GM03348 (cell line): ENCODE data around the gene ATP1A3.
"Not testable (repeated sequence)": the region's sequence is repeated elsewhere in the genome, so short reads cannot be mapped to it uniquely, and the experiment has no call there.

Source experiments
- DNase-seq: peaks from one replicate; pipeline ENCODE4 v3.0.0; 2012; ENCODE audit warnings: low spot score

The ATP1A3 gene

GRCh38 chr19:41945135-41945766, 48.8 kb downstream of the ATP1A3 start:
- DNase-seq: no peak

GRCh38 chr19:41944336-41944735, 49.7 kb downstream of the ATP1A3 start:
- DNase-seq: peak; percentile 65

- no peak for DNase-seq
Observed at GRCh38 chr19:41941410-41942202, 52.4 kb downstream of the ATP1A3 start.

GRCh38 chr19:41940731-41941409, 53.2 kb downstream of the ATP1A3 start:
- no peak for DNase-seq

DNA sequence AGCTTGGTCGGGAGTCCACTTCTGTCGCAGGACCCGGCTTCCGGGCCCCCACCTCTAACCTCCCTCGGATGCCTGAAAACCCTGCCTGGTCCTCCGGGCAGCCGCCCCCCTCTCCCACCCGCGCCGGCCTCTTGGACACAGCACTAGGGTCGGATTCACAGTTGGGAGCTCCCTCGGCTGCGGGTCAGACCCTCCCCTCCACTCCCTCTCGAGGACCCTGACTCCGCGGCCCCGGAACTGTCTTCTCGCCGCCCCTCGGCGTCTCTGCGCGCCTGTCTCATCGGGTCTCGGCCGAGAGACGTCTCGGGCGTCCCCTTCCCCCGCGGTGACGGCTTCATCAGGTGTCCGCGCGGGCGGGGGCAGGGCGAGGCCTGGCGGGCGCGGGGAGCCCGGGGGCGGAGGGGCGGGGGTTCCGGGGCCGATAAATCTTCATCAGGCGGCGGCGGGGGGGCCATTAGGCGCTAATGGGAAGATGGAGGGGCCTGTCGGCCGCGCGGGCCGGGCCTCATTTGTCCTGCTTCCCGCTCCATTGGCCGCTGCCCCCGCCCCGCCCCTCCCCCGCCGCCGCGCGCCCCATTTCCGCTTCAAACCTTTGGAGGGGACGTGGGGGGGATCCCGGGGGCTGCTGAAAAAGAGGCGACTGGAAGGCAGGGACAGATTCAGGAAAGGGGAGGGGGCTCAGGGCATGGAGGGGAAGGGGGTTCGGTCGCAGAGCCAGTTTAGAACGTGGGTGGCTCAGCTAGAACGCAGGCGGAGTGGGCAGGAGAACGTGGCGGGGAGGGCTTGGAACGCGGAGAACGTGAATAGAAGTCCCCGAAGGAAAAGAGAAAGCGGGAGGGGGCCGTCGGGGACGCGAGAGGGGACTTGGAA, 53.9 kb downstream of the ATP1A3 start:
- peak; percentile 79 for DNase-seq

- DNase-seq: not testable (repeated sequence)
Observed at GRCh38 chr19:41939209-41939608, 54.8 kb downstream of the ATP1A3 start.

DNA sequence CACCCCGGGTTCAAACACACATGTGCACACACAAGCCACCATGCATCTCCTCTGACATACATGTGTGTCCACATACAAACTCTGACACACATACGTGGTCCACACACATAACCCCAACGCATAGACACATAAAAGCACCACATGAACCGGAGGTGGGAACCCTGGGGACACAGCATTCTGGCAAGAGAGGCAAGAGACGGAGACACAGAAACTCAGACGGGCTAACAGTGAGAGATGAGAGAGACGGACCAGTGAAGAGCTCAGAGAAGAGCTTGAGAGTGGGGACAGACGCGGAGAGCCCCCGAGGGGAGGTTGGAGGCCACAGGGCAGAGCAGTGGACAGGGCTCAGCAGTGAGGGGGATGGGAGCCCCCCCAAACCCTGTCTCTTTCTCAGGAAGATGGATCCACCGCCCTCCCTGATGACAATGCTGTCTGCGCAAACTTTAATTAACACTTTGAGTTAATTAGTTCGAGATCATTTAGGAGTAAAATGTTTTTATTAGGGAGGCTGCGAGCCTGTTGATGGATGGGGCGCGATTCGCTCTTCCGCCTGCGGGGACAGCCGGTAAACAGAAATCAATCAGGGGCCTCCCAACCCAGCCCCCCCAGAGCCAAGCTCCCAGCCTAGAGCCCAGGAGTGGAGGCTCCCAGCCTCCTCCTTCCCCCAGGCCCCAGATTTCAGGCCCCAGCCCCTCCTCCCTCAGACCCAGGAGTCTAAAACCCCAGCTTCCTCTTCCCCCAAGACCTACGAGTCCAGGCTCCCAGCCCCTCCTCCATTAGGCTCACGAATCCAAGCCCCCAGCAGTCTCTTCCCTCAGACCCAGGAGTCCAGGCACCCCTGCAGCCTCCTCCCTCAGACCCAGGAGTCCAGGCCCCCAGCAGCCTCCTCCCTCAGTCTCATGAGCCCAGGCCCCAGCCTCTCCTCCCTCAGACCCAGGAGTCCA, 56.2 kb downstream of the ATP1A3 start:
- DNase-seq: no peak

DNA sequence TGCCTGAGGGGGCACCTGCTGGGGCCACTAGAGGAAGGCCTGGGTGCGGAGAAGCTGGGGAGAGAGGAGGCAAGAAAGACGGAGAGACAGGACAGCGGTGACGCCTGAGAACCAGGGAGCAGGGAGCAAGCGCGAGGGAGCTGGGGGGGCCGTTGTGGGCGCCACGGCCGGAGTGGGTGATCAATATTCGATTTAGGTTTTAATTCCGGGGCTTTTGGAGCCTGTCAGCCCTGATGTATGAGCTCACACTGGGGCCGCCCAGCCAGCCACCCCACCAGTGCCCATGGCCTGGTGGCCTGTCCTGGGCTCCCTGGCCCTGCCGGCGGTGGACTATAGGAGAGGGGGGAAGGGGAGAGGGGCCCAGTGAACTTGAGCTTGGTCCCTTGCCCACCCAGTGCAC, 57.1 kb downstream of the ATP1A3 start:
- no peak for DNase-seq

DNA sequence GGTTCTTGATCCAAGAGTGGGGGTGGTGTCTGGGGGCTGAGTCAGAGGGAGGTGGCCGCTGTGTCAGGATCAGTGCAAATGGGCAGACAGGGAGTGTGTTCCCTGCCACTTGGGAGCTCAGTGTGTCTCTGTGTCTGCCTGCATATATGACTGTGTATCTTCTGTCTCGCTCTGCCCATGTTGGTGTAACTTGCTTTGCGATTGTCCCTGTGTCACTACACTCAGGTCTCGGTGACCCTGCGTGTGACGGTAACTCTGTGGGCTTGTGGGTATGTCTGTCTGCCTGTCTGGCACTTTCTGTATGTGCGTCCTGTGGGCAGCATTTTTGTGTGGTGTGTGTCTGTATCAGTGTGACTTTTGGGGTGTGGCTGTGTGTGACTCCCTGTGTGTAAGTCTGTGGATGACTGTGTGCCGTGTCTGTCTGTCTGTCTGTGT, 57.6 kb downstream of the ATP1A3 start:
- peak; percentile 73 for DNase-seq

GRCh38 chr19:41935760-41936415, 58.1 kb downstream of the ATP1A3 start:
- peak; percentile 72 for DNase-seq

- DNase-seq: peak; percentile 87
Observed at GRCh38 chr19:41934849-41935374, 59.1 kb downstream of the ATP1A3 start.

GRCh38 chr19:41933693-41934426, 60.2 kb downstream of the ATP1A3 start:
- DNase-seq: no peak

DNA sequence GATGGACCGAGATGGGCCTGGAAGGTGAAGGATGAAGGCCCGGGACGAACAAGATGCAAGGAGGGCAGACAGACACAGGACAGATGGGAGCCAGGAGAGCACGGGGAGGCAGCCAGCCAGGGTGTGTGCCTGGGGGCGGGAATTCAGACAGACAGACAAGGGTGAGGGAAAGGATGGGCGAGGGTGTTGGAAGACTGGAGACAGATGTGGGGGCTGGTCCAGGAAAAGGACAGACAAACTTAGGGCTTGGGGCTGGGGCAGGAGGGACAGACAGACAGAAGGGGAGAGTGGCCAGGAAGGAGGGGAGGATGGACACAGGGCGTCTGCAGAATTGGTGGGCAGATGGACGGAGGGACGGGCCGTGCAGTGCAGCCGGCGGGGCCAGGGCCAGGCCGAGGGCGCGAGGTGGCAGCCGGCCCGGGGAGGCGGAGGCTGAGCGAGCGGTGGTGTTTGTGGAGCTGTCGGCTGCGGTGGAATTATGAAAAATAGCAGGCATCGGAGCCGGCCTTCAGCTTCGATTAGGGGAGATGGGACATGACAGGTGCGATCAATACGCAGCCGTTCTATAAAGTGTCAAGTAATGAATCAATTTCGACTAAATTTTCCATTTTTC, 61.2 kb downstream of the ATP1A3 start:
- peak; percentile 79 for DNase-seq

DNA sequence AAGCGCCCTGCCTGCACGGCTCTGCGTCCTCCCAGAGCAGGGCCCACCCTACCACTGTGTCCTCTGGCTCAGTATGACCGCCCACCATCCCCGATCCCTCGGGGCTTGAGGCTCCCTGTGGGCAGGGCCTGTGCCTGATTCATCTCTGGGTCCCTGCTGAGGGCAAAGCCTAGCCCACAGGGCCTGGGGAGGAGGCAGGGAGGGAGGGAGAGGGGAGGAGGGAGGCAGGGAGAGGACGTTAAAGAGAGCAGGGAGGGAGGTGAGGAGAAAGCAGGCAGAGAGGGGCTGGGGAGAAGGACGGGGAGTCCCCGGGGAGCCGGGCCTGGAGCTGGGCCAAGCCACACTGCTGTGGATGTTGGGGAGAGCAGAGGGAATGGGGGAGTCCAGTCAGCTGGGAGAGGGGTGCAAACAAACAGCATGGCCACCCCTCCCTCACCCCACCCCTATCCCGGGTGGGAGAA, 61.7 kb downstream of the ATP1A3 start:
- DNase-seq: no peak

DNA sequence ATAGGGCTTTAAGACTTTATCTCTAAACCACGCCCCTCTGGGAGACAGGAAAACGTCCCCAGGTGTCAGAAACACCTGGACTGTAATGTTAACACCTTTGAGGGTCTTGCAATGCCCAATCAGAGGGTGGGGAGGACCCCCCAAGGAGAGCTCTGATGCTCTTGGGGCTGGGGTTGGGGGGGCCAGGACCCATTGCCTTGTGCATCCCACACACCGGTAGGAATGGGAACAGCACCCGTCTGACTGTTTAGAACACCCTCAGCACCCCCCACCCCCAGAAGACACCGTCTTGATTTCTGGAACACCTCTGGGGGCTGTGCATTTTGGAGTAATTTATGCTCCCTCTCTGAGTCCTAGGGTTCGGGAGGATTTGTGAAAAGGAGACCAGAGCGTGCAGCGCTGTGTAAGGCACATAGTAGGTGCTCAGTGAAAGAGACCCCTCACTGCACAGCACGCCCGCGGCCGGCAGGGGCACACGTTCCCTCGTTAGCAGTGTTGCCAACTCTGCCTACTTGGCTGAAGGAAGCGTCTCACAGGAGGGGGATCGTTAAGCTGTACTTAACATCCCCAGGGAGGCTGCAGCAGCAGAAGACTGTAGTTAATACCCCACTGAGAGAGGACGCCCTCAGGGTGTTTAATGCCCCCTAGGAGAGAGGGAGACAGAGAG, 63.0 kb downstream of the ATP1A3 start:
- DNase-seq: no peak

DNA sequence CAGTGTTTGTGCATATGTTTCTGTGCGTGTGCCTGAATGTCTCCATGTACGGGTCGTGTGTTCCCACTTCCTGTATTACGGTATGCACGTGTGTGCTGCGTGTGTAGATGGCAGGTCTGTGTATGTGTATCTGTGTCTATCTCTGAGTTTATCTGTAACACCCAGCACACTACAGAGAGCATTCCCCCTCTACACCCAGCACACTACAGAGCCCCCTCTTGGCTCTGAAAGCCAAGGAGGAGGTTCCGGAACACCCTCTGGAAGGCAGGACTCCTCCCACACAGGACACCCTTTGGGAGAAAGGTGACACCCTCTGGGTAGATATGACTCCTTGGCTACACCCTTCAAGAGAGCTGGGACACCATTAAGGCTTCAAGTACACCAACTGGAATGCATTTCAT, 63.7 kb downstream of the ATP1A3 start:
- DNase-seq: no peak

DNA sequence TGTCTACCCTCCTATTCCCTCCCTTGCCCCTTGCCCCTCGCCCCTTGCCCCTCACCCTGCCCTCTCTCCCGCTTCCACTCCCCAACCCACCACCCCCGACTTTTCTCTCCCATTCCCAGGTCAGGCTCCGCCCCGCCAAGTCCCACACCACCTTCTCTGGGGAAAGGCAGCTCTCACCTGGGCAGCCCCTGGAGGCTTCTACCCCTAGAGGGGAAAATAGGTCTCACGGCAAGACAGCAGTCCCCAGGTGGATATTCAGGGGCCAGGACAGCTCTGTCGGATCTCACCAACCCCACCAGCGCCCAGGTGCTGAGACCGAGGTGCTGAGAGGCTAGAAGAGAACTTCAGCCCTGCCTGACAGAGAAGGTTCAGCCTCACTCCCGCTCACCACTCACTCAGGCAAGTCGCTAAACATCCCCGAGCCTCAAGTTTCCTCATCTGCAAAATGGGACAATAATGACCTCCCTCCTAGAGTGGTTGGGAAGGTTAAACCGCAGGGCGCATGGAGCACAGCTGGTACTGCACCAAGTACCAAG, 64.4 kb downstream of the ATP1A3 start:
- DNase-seq: no peak
